GM15510 (cell line): ENCODE measurements around the gene DAD1.

Source experiments
- POLR2A ChIP-seq: IDR thresholded peaks from 3 replicates; pipeline ENCODE4 v1.6.1; 2011; ENCODE audit warnings: borderline replicate concordance; ENCODE audit not compliant: insufficient read length; ENCODE audit errors: extremely low read depth

Gene DAD1

GRCh38 chr14:22589096-22589839 lies at the start of gene DAD1:
TSS of gene DAD1 (minus strand) at chr14:22589224. CDS start at chr14:22589157, 67 bp downstream.
- TF ChIP-seq POLR2A, result peak; percentile 92

GRCh38 chr14:22634233-22634900 lies 45.3 kb upstream of the DAD1 start:
- TF ChIP-seq POLR2A, result no peak

- TF ChIP-seq POLR2A, result no peak
These were observed 41.5 kb upstream of the DAD1 start for GRCh38 chr14:22630486-22630885.

- no peak for TF ChIP-seq POLR2A
These were observed 41.0 kb upstream of the DAD1 start for GRCh38 chr14:22630066-22630465.

GRCh38 chr14:22629361-22629760 lies 40.3 kb upstream of the DAD1 start:
- no peak for TF ChIP-seq POLR2A

- TF ChIP-seq POLR2A, result no peak
These were observed 38.7 kb upstream of the DAD1 start for GRCh38 chr14:22627506-22628263.

GRCh38 chr14:22626590-22626989 lies 37.6 kb upstream of the DAD1 start:
- TF ChIP-seq POLR2A, result no peak

- no peak for TF ChIP-seq POLR2A
These were observed 34.0 kb upstream of the DAD1 start for GRCh38 chr14:22623047-22623446.

- TF ChIP-seq POLR2A, result no peak
These were observed 33.2 kb upstream of the DAD1 start for GRCh38 chr14:22622255-22622654.

- TF ChIP-seq POLR2A, result no peak
These were observed 25.3 kb upstream of the DAD1 start for GRCh38 chr14:22614240-22614799.

GRCh38 chr14:22613736-22614239 lies 24.8 kb upstream of the DAD1 start:
- no peak for TF ChIP-seq POLR2A

GRCh38 chr14:22613106-22613695 lies 24.2 kb upstream of the DAD1 start:
- TF ChIP-seq POLR2A, result no peak

- no peak for TF ChIP-seq POLR2A
These were observed 21.9 kb upstream of the DAD1 start for GRCh38 chr14:22610931-22611330.

- no peak for TF ChIP-seq POLR2A
These were observed 18.3 kb upstream of the DAD1 start for GRCh38 chr14:22607291-22607690.
